ENCODE data around the gene TNFRSF9. TPM values are rescaled to one million over a fixed set of nuclear protein-coding genes. Genes with fewer than 3 reads are reported as not detected.

Gene TNFRSF9
- total and polyA plus RNA-seq, 2 of the 8 experiments (the other 6 are each of a cell fraction or from before 2014, with no cell fraction given), result not detected

DNA sequence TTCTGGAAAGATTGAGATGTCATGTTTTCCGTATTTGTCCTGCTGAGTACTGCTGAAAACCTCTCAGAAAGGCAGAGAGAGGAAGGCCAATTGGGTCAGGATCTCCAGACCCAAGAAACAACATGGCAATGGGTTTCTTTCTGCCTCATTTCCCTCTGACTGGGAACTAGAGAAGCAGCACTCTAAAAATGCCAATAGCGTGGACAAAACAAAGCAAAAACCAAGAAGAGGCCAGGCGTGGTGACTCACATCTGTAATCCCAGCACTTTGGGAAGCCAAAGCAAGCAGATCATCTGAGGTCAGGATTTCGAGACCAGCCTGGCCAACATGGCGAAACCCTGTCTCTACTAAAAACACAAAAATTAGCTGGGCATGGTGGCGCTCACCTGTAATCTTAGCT, 18.3 kb downstream of the TNFRSF9 start (continued):
- no peak for TF ChIP-seq ASH2L (IDR thresholded peaks at IDR 0.05; ENCODE audit: low read length)
- no peak for TF ChIP-seq RFX5 (IDR thresholded peaks at IDR 0.05; ENCODE audit: borderline replicate concordance, low read depth, low read length)
- TF ChIP-seq EGR1 (IDR thresholded peaks at IDR 0.05; ENCODE audit: borderline replicate concordance, low read depth, low read length), result no peak
- TF ChIP-seq BRCA1 (IDR thresholded peaks at IDR 0.05; ENCODE audit: low read depth, low read length), result no peak
- no peak for TF ChIP-seq POU5F1 (IDR thresholded peaks at IDR 0.05; ENCODE audit: low read depth, low read length)
- TF ChIP-seq KDM5A (IDR thresholded peaks at IDR 0.05; ENCODE audit: low read length), result no peak
- no peak for TF ChIP-seq SIX5 (IDR thresholded peaks at IDR 0.05; ENCODE audit: low read depth, low read length)
- no peak for TF ChIP-seq SIRT6 (IDR thresholded peaks at IDR 0.05; ENCODE audit: low read length)

Measured in H1 (cell line).